H1 (cell line): ENCODE measurements around the gene LRBA. TPM values are rescaled to one million over a fixed set of nuclear protein-coding genes. Genes with fewer than 3 reads are reported as not detected.

Source experiments
- CEBPB ChIP-seq: IDR thresholded peaks from 2 replicates; pipeline ENCODE4 v1.6.1; 2012; ENCODE audit warnings: low read depth, low read length
- CHD2 ChIP-seq: IDR thresholded peaks from 2 replicates; pipeline ENCODE4 v1.6.1; 2012; ENCODE audit warnings: low read length, improper control_type of control experiment
- CHD7 ChIP-seq: fragments of 300-600 bp; sonication (generic); IDR thresholded peaks from 2 replicates; pipeline ENCODE4 v1.7.1; 2012; ENCODE audit warnings: low read length, moderate library complexity, mild to moderate bottlenecking, inconsistent platforms; ENCODE audit not compliant: insufficient replicate concordance
- EGR1 ChIP-seq: IDR thresholded peaks from 2 replicates; pipeline ENCODE4 v1.6.1; 2011; ENCODE audit warnings: low read depth, low read length, borderline replicate concordance
- HDAC6 ChIP-seq: IDR thresholded peaks from one replicate; pipeline ENCODE4 v1.7.1; 2012; ENCODE audit warnings: low read depth, mild to moderate bottlenecking, inconsistent platforms, low read length, moderate library complexity
- JUN ChIP-seq: IDR thresholded peaks from 2 replicates; pipeline ENCODE4 v1.6.1; 2011; ENCODE audit warnings: low read depth, mild to moderate bottlenecking, improper control_type of control experiment, low read length
- POU5F1 ChIP-seq: IDR thresholded peaks from 2 replicates; pipeline ENCODE4 v1.6.1; 2011; ENCODE audit warnings: low read depth, mild to moderate bottlenecking, low read length, moderate library complexity
- RAD21 ChIP-seq, 2 experiments: IDR thresholded peaks in 1 of 2; conservative IDR thresholded peaks in 1 of 2; 2 replicates each; pipeline ENCODE4 v1.6.1; 2011; ENCODE audit warnings: low read depth in 2 of 2, low read length in 2 of 2, improper control_type of control experiment in 1 of 2, inconsistent platforms in 1 of 2, mild to moderate bottlenecking in 1 of 2, moderate library complexity in 1 of 2
- SIX5 ChIP-seq: IDR thresholded peaks from 2 replicates; pipeline ENCODE4 v1.6.1; 2011; ENCODE audit warnings: mild to moderate bottlenecking, low read depth, low read length
- SRF ChIP-seq: IDR thresholded peaks from 2 replicates; pipeline ENCODE4 v1.6.1; 2011; ENCODE audit warnings: mild to moderate bottlenecking, low read depth, low read length, moderate library complexity
- TCF12 ChIP-seq: IDR thresholded peaks from 2 replicates; pipeline ENCODE4 v1.6.1; 2011; ENCODE audit warnings: low read depth, mild to moderate bottlenecking, low read length
- polyA plus RNA-seq, 7 experiments: library from polyadenylated mRNA; depleted of rRNA in 3 of 7; stranded (reverse) in 5 of 7; unstranded in 2 of 7; fragments of >200 nt in 5 of 7; fragments of 200-250 nt in 2 of 7; gene quantifications; 1 replicate in 5 of 7; 2 replicates in 1 of 7; 4 replicates in 1 of 7; pipeline versions ENCODE4 v1.2.1 to v1.2.3, GENCODE V29; 2011 to 2013; ENCODE audit warnings: missing spikeins in 2 of 7, mixed read lengths in 2 of 7
- total RNA-seq: library from RNA; stranded (reverse); fragmentation: NEBNext Ultra II Directional; extraction: Animal tissue kit (Norgen Biotek cat#: 25700); gene quantifications from 2 replicates; pipeline ENCODE4 v1.2.1, GENCODE V29; 2021
- TF ChIP-seq, protein P1 (sequence below): IDR thresholded peaks from 2 replicates; pipeline ENCODE4 v1.6.1; 2011; ENCODE audit warnings: low read depth, mild to moderate bottlenecking, low read length; ENCODE audit not compliant: insufficient read depth

Gene LRBA
- total and polyA plus RNA-seq, 2 of the 8 experiments (the other 6 are each of a cell fraction or from before 2014, with no cell fraction given): 54.6 to 83.2 TPM

- TF ChIP-seq CHD7 (no peak), TCF12 (no peak), HDAC6 (no peak), CHD2 (no peak), SRF (no peak), RAD21 (IDR thresholded peaks at IDR 0.05 in 1 of 2, conservative IDR thresholded peaks at IDR 0.05 in 1 of 2; ENCODE audit: low read depth in 2 of 2, low read length in 2 of 2) (no peak), POU5F1 (no peak), SIX5 (no peak), CEBPB (no peak), EGR1 (no peak), JUN (no peak)
- TF ChIP-seq, protein P1, sequence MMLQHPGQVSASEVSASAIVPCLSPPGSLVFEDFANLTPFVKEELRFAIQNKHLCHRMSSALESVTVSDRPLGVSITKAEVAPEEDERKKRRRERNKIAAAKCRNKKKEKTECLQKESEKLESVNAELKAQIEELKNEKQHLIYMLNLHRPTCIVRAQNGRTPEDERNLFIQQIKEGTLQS: no peak
These were observed 452.8 kb downstream of the LRBA start (continued) for GRCh38 chr4:150562250-150562649.
